ENCODE measurements around the gene CTSD.

The CTSD gene

DNA sequence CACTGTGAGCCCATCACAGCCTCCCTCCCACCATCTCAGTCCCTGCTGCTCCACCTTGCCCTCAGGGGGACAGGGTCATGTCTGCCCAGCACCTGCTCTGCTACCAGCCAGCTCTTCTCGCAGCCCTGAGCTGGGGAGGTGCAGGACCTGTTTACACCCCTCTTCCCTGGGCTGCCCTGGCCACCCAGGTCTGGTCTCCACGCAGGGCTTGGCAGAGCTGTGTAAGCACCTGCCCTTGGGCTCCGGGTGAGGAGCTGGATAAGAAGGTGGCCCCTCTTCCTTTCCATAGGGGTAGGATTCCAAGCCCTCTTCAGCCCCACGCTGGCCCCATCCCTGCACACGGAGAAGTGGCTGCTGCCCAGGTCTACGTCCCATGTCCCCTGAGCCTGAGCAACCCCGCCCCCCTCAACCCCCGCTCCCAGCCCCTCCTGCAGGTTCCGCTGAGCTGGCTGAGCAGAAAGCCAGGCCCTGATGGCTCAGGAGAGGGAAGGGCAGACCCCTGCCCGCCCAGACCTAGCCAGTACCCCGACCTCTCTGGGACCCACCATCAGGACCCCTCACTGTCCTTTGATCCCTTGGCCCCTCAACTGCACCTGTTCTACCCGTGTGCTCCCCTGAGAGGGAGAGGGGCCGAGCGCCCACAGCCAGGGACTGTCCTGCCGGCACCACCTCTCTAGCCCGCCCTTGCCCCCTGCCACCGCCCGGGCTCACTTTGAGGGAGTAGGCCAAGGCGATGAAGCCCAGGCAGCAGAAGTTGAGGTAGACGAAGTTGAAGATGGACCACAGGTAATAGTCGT is 16.6 kb downstream of the CTSD start:
- no peak overlapping the region for H3K27ac ChIP-seq
- no peak for TF ChIP-seq Cebpa-rat (IDR thresholded peaks at IDR 0.05)
- H3K27me3 ChIP-seq, result peaks cover 24% of the 10 kb centered on the region
- H4K20me1 ChIP-seq, result peaks cover 24% of the 10 kb centered on the region
- H3K4me1 ChIP-seq, result peaks cover 59% of the 10 kb centered on the region
- no peaks in the 10 kb centered on the region for H3K9me3 ChIP-seq
- no peak overlapping the region for H3K4me3 ChIP-seq
- H3K4me2 ChIP-seq, result peak overlapping the region; percentile 89
- H3K36me3 ChIP-seq, result no peaks in the 10 kb centered on the region; the same call in 1 of the 2 replicates
- H3K9ac ChIP-seq, result no peak overlapping the region

DNA sequence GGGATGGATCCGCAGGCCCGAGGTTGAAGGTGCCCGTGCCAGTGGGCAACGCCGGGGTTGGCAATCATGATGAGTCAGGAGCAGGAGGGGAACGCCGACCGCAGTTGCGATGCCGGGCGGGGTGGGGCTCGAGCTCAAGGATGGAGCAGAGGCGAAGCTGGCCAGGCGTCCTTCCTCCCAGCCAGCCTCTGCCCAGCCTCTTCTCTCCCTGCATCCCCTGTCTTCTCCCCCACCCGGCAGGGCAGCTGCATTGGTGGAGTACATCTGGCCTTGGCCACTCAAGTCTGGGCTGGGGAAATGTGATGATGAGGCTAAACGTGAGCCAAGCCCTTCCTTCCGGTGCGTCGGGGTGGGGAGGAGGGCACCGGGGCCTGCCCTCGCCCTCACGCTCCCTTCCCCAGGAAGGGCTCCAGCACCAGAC is 17.2 kb downstream of the CTSD start:
- Histone ChIP-seq H3K27me3 (peaks cover 24% of the 10 kb centered on the region), H3K9ac (no peak overlapping the region), H4K20me1 (peaks cover 18% of the 10 kb centered on the region), H3K4me3 (no peak overlapping the region), H3K9me3 (no peaks in the 10 kb centered on the region), H3K36me3 (no peaks in the 10 kb centered on the region; the same call in 1 of the 2 replicates), H3K27ac (no peak overlapping the region), H3K4me2 (peak overlapping the region; percentile 89), H3K4me1 (peaks cover 52% of the 10 kb centered on the region)
- no peak for TF ChIP-seq Cebpa-rat (IDR thresholded peaks at IDR 0.05)

DNA sequence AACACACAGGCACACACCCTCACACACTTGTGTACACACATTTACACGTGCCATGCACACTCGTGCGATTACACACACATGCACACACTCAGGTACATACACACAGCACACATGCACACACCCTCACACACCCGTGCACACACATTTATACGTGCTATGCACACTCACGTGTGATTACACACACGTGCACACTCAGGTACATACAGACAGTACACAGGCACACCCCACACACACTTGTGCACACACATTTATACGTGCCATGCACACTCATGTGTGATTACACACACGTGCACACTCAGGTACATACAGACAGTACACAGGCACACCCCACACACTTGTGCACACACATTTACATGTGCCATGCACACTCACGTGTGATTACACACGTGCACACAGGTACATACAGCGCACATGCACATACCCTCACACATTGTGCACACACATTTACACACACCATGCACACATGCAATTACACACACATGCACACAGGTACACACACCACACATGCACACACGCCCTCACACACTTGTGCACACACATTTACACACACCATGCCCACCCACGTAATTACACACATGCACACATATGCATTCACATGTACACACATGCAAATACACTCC is 17.9 kb downstream of the CTSD start:
- peaks cover 45% of the 10 kb centered on the region for H3K4me1 ChIP-seq
- no peak overlapping the region for H3K9ac ChIP-seq
- peaks cover 24% of the 10 kb centered on the region for H3K27me3 ChIP-seq
- H4K20me1 ChIP-seq, result peaks cover 11% of the 10 kb centered on the region
- no peak overlapping the region for H3K4me2 ChIP-seq
- H3K36me3 ChIP-seq, result no peaks in the 10 kb centered on the region; the same call in 1 of the 2 replicates
- H3K4me3 ChIP-seq, result no peak overlapping the region
- H3K27ac ChIP-seq, result no peak overlapping the region
- H3K9me3 ChIP-seq, result no peaks in the 10 kb centered on the region
- TF ChIP-seq Cebpa-rat (IDR thresholded peaks at IDR 0.05), result no peak

DNA sequence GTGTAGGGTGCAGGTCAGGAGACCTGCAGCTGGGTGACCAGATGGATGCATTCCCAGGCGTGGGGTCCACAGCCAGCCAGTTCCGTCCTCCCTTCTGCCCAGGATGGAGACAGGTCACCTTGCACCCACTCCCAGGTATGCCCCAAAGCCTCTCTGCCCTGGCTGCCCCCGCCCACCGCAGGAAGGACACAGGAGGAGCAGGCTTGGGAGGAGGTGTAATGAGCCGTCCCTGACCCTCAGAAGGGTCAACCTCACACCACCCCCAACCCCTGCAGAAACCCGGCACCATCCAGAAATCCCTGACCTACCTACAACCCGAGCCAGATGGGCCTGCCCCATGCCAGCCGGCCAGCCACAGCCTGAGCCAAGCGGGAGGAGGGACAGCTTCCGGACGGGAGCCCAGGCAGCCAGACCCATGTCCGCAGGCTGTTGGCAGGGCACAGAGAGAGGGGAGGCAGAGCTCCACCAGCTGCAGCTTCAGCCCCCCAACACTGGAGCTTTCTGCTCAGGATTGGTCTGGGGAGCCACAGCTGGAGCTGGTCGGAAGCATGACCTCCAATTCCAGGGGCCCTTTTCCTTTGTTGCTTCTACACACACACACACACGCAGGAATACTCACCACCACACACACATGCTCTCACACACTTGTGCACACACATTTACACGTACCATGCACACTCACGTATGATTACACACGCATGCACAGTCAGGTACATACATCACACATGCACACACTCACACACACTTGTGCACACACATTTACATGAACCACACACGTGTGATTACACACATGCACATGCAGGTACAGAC is 18.6 kb downstream of the CTSD start:
- Histone ChIP-seq H3K36me3 (no peaks in the 10 kb centered on the region; the same call in 1 of the 2 replicates), H3K4me3 (no peak overlapping the region), H3K4me1 (peaks cover 38% of the 10 kb centered on the region), H3K27me3 (peaks cover 24% of the 10 kb centered on the region), H3K27ac (no peak overlapping the region), H4K20me1 (peaks cover 9% of the 10 kb centered on the region; the same call in 1 of the 2 replicates), H3K4me2 (no peak overlapping the region), H3K9me3 (no peaks in the 10 kb centered on the region), H3K9ac (no peak overlapping the region)
- TF ChIP-seq Cebpa-rat (IDR thresholded peaks at IDR 0.05), result no peak

DNA sequence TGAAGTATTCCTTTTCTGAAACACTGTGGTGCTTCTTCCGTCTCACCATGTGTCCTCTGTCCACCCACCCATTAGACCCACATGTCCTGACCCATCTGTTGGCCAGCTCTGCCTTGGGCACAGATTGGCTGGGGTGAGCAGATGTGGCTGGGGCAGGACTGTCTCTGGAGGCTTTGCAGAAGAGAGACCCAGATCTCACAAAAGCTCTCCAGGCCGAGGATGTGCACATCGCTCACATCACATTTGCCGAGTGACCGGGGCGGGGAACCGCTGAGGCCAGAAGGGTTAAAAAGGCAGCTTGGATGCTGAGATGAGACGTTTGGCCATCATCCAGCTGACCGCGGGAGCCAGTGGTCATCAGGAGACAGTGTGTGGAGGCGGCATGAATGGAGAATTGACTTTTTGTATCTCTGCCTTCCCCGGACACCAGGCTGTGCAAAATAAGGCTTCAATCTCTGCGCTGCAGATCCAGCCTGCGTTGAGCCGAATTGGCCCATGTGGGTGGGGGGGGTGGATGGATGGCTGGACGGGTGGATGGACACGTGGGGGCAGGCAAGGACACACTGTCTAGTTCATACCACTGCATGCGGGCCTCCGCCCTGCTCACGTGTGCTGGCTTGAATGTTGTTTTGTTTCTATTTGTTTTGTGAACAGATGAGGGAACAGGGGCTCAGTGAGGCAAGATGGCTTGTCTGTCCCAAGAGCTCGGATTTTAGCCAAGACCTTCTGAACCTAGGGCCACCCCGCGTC is 19.4 kb downstream of the CTSD start:
- H4K20me1 ChIP-seq, result peaks cover 9% of the 10 kb centered on the region; the same call in 1 of the 2 replicates
- H3K4me1 ChIP-seq, result peaks cover 30% of the 10 kb centered on the region
- no peak overlapping the region for H3K9ac ChIP-seq
- H3K36me3 ChIP-seq, result no peaks in the 10 kb centered on the region; the same call in 1 of the 2 replicates
- no peak overlapping the region for H3K27ac ChIP-seq
- no peak overlapping the region for H3K4me3 ChIP-seq
- H3K27me3 ChIP-seq, result peaks cover 17% of the 10 kb centered on the region
- H3K4me2 ChIP-seq, result no peak overlapping the region
- no peak for TF ChIP-seq Cebpa-rat (IDR thresholded peaks at IDR 0.05)
- no peaks in the 10 kb centered on the region for H3K9me3 ChIP-seq

DNA sequence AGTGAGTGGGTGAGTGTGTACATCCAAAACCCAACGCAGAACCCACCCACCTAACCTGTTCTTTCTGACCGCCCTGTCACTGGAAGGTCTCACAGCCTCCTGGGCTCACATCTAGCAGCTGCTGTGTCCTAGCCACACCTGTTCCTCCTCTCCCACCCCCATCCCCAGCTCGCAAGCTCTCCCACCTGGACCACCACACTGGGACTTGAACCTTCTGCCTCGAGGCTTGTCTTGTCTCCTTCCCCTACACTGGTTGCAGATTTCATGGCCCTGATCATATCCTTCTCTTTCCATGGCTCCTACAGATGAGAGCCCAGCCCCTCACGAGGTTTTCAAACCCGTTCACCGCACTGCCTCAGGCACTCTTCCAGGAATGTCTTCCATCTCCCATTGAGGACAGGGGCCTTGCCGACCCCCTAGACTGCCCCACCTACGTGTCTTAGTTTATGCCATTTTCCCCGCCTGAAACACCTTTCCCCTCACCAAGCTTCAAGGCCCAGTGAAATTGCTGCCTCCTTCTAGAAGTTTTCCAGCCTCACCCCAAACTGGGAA is 20.1 kb downstream of the CTSD start:
- no peaks in the 10 kb centered on the region; the same call in 1 of the 2 replicates for H3K36me3 ChIP-seq
- H3K4me2 ChIP-seq, result no peak overlapping the region
- no peak overlapping the region for H3K27ac ChIP-seq

DNA sequence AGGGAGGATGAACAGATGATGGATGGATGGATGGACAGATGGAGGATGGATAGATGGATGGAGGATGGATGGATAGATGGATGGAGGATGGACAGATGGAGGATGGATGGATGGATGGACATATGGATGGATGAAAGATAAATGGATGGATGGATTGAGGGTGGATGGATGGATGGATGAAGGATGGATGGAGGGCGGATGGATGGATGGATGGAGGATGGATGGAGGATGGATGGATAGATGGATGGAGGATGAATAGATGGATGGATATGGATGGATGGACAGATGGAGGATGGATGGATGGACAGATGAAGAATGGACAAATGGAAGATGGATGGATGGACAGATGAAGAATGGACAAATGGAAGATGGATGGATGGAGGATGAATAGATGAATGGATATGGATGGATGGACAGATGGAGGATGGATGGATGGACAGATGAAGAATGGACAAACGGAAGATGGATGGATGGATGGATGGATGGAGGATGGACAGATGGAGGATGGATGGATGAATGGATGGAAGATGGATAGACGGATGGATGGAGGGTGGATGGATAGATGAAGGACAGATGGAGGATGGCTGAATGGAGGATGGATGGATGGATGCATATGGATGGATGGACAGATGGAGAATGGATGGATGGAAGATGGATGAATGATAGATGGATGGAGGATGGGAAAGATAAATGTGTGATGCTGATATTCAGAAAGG is 20.7 kb downstream of the CTSD start:
- Histone ChIP-seq H3K27ac (no peak overlapping the region), H3K9me3 (peaks cover 5% of the 10 kb centered on the region; the same call in 1 of the 2 replicates), H3K4me1 (peaks cover 18% of the 10 kb centered on the region), H3K9ac (no peak overlapping the region), H3K4me3 (no peak overlapping the region), H3K27me3 (peaks cover 4% of the 10 kb centered on the region; the same call in 1 of the 2 replicates), H4K20me1 (no peaks in the 10 kb centered on the region), H3K36me3 (no peaks in the 10 kb centered on the region; the same call in 1 of the 2 replicates), H3K4me2 (no peak overlapping the region)
- TF ChIP-seq Cebpa-rat (IDR thresholded peaks at IDR 0.05), result no peak

More for the DNA sequence above, 20.1 kb downstream of the CTSD start:
- no peak for TF ChIP-seq Cebpa-rat (IDR thresholded peaks at IDR 0.05)
- no peak overlapping the region for H3K4me3 ChIP-seq
- H4K20me1 ChIP-seq, result peaks cover 5% of the 10 kb centered on the region; the same call in 1 of the 2 replicates
- no peak overlapping the region for H3K9ac ChIP-seq
- no peaks in the 10 kb centered on the region for H3K9me3 ChIP-seq
- H3K27me3 ChIP-seq, result peaks cover 10% of the 10 kb centered on the region
- H3K4me1 ChIP-seq, result peaks cover 24% of the 10 kb centered on the region

DNA sequence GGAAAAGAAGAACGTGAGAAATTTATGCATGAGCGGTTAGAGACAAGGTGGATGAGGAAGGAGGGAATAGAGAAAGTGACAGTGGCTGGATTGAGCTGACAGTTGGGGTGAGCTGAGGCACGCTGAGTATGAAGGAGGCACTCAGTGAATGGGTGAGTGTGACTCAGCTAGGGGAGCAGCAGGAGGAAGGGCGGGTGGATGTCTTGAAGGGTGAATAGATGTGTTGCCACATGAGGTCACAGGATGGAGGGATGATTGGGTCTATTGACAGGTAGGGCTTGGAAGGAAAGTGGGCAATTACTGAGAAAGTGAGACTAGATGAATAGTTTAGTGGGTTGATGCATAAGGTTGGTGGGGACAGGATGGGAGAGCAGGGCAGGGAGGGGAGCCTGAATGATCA is 21.4 kb downstream of the CTSD start:
- Histone ChIP-seq H3K9me3 (peaks cover 12% of the 10 kb centered on the region), H3K4me1 (peaks cover 11% of the 10 kb centered on the region), H3K36me3 (no peaks in the 10 kb centered on the region), H3K27me3 (no peaks in the 10 kb centered on the region), H3K9ac (no peak overlapping the region), H3K27ac (no peak overlapping the region), H4K20me1 (no peaks in the 10 kb centered on the region), H3K4me3 (no peak overlapping the region), H3K4me2 (no peak overlapping the region)
- TF ChIP-seq Cebpa-rat (IDR thresholded peaks at IDR 0.05), result no peak

Data from BLaER1 (cell line).